Measurements from ENCODE around the gene CPA1.

The CPA1 gene

DNA sequence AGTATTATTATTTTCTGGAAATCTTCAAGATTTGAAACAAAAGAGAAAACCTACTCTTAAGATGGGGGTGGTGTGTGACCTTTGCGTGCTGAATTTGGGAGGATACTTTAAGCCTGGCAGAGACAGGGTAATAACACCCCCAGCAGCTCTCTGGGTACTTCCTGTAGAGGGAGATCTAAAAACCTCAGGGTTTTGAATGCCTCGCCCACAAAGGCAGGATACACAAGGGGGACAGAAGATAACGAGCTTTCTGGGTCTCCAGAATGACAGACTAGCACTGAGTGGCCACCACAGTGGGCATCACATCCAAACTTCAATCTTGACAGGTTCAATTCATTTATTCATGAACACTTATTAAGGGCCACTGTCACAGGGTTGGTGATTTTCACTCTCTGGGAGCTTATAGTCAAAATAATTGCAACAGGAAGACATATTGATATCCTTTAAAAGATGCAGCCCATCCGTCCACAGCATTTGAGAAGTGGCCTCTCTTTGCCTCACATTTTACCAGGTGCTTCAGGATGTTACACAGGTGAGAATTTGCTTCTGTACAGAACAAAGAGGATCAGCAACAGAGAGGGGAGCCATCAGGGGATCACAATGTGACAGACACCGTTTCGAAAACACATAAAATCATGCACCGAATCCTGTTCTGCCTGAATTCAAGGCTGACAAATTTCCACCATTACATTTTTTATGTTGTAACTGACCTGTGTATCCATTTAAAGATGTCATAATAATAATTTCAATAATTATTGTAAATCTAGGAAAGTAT, 14.3 kb downstream of the CPA1 start:
- DNase-seq (ENCODE audit: low read depth in 2 of 2): peak; percentile 5 to 7

DNA sequence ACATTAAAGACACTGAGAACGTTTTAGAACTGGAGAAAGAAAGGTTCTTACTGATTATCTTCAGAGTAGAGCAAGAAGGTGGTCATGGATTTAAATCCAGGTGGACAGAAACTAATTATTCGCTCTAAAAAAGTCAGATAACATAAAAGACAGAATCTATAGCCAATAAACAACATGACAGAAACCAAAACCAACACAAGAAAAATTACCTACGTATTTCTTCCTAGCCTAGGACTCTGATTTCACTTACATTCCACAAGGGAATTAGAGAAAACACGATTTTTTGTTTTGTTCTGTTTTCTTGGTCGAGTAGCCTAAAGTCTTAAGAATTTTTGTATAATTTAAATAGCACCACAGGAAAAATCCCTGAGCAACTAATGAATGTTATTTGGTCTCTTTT, 15.1 kb downstream of the CPA1 start:
- DNase-seq (ENCODE audit: low read depth in 2 of 2): no peak

DNA sequence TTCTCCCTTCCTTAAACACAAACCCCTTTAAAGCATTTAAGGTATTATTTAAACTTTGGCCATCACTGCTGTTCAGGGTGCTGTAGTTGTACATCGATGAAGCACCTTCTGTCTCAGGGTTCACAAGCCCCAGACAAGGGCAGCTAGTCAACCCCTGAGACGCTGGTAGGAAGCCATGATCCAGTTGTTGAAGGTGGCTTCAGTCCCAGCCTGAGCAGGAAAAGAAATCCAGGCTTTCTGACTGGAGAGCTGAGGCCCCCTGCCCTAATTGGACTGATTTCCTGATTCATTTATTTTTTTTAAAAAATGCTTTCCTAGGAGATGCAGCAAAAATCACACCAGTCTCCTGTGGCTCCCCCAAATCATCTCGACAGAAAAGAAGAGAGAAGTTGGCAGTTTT, 15.8 kb downstream of the CPA1 start:
- no peak for DNase-seq (ENCODE audit: low read depth in 2 of 2)

DNA sequence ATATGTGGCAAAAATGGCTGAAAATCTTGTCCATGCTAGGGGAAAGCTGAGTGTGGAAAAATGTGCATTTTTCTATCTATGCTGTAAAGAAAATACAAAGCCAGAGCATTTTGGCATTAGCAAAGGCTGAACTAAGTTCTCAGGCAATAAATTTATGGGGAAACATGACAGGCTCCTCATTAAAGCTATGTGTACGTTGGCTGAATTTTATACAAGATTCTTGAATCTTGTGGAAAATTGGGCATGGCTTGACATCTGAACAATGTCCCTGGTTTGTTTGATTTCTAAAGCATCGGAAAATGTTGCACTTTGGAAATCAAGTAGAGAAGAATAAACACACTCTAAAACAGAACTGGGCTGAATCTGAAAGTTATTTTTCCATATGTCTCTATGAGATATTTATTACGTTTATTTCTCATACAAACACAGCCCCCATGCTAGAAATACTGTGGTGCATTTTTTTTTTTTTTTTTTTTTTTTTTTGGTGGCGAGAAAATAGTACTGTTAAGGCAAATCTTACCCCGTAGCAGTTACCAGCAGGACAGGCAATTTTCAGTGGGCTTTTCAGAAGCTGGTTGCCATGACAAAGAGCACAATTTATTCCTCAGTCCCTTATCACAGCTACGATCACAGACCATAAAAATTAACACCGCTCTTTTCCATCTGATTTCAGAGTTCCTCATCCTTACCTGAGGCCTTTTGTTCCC, 16.9 kb downstream of the CPA1 start:
- DNase-seq (ENCODE audit: low read depth in 2 of 2): no peak

DNA sequence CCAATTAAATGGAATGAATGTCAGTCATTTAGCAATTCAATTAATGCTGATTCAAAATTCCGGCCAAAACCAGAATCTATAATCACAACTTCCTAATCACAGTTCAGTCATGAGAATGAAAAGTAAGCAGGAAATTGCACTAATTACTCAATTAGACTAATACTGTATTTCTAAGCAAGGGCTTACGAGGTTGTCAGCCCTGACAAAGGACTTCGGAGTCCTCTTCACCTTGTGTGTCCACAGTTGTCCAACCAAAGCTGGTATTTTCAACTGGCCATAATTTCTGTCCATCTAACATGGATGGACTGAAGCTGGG, 17.4 kb downstream of the CPA1 start:
- DNase-seq (ENCODE audit: low read depth in 2 of 2): no peak

DNA sequence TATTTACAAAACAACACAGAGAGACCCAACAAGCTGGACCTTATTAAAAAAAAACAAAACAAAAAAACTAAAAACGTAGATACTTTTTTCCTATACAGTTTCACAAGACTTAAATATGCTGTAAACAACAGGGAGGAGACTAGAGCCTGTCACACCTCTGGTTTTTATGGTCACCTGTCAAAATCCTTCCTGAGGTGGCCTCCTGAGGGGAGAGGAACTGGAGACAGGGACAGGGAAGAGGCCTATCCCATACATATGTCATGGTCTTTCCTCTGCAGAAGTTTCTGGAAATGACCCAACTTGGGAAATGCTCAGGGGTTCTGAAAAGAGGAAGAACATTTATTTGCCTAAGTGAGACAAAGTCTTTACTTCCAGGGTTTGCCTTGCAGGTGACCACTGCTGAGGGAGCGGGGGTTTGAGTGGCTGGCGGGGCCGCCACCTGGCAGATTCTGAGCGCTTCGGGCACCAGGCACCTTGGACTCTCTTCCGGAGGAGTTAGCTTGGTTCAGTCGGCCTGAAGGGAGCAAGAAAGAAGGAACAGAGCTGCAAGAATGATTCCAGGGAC, 18.3 kb downstream of the CPA1 start:
- DNase-seq (ENCODE audit: low read depth in 2 of 2): no peak

DNA sequence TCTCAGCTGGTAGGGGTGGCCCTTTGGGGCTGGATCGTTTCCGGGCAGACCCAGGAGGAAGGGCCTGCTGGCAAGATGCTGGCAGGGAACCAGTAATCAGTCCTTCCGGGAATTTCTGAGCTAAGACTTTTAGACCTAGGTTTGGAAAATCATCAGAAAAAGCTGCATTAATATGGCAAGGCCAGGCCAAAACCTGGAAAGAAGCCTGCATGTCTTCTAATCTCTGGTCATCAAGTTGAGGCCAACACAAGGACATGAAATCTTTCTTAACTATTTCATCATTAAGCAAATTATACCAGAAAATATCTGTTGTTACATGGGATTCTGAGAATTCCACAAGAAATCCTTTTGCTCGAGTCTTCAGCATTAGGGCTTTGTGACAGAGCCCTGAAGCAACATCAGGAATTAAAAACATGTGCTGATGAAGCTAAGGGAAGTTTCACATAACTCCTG, 19.9 kb downstream of the CPA1 start:
- DNase-seq (ENCODE audit: low read depth in 2 of 2): no peak

DNA sequence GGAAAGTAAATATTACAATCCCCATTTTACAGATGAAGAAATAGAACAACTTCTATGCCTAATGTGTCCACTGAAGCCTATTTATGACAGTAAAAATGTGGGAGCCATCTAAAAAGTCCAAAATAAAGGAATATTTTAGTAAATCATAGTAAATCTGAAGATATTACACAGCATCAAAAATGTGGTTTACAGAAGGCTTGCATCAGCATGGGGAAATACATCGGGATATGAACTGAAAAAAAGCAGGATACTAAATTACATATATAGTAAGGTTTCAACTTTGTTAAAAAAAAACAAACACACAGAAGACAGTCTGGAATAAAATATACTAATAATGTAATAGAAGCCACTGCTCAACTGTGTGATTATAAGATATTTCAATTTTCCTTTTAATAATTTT, 20.8 kb downstream of the CPA1 start:
- DNase-seq (ENCODE audit: low read depth in 2 of 2): no peak

DNA sequence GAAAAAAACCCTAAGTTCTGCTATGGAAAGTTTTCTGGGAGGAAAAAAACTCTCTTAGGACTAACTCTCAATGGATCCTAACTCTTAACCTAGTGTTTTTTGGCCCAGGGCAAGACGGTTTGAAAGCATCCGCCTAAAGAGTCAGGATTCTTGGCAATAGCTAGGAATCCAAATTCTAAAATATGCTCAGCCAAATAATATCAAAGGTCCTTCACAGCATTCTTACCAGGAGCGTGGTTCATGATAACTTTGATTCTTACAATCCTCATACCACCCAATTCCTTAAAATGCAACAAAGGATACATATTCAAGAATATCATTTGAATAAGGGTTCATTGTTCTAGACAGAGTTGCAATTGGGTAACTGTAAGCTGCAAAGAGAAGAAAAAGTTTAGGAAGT, 21.3 kb downstream of the CPA1 start:
- no peak for DNase-seq (ENCODE audit: low read depth in 2 of 2)

DNA sequence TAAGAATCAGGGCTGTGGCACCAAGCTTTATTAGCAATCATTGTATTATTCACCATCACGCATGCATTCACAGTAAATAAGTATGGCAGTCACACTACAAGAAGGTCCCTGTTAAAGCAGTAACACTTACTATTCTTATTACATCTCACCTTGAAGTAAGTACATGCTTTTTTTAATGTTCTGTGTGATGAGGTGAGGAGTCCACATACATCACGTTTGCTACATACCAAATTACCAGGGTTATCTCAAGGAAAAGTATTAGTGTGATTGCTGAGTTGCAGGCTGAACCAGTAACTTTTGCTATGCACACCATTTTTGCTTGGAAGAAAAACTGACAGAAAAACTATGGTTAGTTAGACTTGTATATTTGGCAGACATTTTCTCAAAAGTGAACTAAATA, 24.7 kb downstream of the CPA1 start:
- no peak for DNase-seq (ENCODE audit: low read depth in 2 of 2)

DNA sequence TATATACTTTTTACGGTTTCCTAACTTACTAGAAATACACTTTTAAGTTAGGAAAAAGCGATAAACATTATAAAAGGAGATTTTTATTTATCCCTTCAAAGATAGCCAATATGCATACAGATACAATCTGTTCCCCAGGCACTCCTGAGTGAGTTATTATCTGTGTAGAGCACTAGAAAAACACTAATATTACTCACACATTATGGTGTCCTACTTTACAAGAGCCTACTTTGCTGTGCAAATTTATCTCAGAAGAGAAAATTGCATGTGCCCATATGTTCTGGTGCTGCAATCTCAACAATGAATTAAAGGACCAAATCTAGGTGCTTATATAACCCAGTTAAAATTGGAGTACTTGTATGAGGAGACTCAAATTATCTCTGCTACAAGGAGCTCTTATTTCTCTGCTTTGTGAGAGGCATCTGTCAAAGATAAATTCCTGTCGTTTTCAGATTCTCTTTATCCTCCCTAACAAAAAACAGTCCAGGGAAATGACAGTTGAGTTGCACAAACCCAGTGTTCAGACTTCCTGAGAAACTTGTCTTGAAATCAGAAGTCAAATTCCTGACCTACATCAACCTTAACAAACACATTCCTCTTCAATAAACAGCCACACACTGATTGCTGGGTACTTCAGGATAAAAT, 28.9 kb downstream of the CPA1 start:
- no peak for DNase-seq (ENCODE audit: low read depth in 2 of 2)

DNA sequence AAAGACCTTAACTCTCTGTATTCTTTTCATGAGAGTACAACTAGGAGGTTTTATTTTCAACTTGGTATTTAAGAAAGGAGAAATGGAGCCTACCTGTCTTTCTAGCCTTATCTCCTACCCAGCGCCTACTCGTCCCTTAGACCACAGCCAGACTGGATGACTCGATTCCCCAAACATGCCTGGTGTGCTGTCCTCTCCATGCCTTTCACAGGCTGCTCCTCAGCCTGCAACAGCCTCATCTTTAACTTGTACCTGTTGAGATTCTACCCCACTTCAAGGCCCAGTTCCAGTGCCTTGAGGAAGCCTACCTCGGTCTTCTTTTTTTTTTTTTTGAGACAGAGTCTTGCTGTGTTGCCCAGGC, 29.4 kb downstream of the CPA1 start:
- DNase-seq (ENCODE audit: low read depth in 2 of 2): no peak

DNA sequence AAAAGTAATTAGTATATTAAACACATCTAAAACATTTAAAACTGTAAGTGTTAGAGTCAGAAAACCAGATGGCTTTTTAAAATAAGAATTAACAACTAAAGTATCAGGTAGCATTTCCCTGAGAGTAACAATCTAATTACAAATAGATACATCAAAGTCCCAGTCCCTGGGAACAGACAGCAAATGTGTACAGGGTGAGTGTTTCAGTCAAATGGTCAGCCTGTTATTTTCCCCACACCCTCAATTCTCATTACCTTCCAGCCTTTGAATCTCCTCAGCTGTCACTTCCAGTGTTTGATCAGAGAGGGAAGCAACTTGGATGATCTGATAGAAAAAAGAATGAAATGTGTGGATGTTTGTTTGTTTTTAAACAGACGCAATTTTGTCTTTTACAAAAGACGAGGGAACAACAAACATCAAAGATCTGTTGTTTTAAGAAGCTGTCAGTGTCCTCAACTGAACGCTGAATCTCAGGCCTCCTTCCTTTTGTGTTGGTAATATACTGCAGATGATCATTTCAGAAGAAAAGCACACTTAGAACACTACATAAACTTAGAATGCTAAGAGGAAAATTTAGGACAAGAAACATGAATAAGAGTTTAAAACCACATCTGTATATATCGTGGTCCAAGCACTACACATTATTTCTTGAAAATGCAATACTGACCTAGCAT, 30.7 kb downstream of the CPA1 start:
- no peak for DNase-seq (ENCODE audit: low read depth in 2 of 2)

DNA sequence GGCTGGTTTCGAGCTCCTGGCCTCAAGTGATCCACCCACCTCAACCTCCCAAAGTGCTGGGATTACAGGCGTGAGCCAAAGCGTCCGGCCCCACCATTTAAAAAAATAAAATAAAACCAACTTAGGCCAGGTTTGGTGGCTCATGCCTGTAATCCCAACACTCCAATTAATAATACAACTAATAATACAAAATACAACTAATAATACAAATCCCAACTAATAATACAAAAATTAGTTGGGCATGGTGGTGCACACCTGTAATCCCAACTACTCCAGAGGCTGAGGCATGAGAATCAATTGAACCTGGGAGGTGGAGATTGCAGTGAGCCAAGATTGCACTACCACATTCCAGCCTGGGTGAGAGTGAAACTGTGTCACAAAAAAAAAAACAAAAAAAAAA, 32.9 kb downstream of the CPA1 start:
- no peak for DNase-seq (ENCODE audit: low read depth in 2 of 2)

DNA sequence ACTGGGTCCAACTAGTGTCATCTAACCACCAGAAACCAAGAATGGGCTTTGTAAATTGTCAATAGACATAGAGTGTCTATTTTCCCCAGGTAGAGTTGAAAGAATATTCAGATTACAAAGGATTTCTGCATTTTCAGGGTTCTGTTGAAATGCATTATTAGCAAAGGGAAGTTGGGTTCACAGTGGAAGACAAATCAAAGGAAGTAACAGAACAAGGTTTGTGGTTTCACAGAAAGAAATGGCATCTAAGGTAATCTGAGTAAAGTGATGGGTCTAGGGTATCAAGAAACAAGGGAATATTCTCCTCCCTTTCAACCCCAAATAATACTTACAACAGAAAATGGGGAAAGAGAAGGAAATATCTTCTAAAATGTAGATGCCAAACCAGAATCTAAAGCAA, 34.7 kb downstream of the CPA1 start:
- no peak for DNase-seq (ENCODE audit: low read depth in 2 of 2)

DNA sequence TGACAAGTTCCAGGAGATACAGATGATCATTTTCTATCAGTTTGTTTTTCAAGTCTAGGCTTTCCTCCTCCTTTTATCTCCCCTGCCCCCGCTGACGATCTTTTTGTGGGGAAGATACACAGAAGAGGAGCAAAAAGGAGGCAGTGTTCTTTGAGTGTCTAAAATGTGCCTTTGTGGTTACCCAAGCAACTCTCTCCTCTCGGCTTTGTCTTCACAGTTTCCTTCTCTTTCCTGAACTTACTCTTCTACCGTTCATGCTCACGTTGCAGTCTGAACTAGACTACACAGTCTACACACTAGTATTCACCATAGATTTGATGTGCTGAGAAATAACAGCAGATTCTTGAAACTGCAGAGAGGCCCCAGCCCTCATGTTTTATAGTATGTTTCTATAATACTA, 36.9 kb downstream of the CPA1 start:
- DNase-seq (ENCODE audit: low read depth in 2 of 2): no peak

DNA sequence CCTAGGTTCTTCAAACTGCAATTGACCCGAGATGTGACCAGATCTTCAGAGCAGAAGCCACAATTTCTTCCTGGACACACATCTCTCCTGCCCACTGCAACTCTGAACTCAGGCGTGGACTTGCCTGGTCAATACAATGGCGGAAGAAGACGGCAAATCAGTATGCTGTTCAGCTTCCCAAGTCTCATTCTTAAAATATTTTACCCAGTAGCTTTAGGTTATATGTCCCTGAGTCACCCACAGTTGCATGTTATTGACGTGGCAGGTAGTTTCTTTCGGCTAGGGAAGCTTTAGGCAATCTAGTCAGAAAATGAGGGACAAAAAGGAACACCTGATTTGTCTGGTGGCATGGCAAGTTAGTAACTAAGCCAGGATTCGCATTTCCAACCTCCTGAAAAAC, 38.0 kb downstream of the CPA1 start:
- no peak for DNase-seq (ENCODE audit: low read depth in 2 of 2)

DNA sequence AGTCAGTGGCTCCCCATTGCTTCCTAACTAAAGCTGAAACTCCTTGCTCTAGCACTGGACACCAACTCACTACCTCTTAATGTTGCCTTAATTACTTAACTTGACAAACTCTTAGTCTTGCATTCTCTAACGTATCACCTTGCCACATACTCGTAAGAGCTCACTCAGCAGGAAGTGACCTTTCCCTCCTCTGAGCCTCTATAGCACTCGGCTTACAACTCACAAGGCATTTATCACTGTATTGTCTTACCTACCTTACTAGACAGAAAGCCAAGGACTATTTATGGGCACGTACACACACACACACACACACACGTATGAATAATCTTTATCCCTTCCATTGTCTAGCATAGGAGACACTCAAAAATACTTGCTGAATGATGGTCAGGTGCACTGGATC, 39.4 kb downstream of the CPA1 start:
- no peak for DNase-seq (ENCODE audit: low read depth in 2 of 2)

DNA sequence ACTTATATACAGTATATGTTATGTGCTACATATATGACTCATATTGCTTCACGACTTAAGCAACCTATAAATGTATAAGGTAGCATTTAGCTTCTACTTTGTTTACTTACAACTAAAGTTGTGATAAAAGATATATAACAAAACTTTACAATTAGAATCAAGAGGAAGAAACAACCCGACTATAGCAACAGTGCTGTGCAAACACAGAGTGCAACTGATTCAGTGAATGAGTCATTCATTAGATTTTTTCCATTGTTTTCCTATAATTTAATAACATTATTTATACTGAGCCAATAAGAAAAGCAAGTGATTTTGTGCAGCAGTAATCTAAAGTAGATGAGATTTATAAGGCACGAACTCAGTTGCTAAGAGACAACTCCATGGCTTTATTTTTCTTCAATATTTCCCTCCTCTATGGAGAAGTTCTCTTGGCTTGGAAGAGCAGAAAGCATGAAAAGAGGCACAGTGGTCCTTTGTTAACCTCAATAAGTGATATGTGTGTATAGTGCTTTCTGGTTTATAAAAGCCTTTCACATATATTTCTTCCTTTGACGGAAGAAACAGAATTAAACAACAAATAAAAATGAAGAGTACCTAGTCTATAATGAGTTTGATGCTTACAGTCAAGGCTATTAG, 40.8 kb downstream of the CPA1 start:
- no peak for DNase-seq (ENCODE audit: low read depth in 2 of 2)

DNA sequence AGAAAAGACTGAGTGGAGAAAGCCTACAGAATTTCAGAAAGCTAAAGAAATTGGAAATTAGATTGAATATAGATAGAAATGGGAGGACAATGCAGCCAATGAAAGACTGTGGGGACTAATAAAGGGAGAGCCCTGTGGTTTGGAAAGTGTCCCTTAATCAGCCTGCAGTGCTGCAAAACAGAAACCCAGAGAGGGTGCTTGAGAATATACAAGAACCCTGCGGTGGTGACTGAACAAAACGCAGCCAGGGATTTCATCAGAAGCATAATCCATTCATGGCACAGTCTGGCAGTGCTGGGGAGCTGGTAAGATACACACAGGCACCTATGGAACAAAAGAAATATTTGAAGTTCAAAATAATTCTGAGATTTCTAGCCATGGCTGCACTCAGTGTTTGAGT, 41.4 kb downstream of the CPA1 start:
- DNase-seq (ENCODE audit: low read depth in 2 of 2): no peak

DNA sequence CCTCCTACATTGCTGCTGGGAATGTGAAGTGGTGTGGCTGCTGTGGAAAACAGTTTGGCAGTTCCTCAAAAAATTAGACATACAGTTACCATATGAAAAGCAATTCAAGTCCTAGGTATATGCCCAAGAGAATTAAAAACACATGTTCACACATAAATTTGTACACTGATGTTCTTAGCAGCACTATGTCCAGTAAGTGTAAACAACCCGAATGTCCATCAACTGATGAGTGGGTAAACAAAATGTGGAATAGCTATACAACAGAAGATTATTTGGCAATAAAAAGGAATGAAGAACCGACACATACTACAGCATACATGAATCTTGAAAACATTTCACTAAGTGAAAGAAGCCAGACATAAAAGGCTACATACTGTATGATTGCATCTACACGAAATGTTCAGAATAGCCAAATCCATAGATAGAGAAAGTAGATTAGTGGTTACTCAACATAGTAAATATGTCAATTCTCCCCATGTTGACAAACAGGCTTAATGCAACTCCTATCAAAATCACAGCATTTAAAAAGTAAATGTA, 43.3 kb downstream of the CPA1 start:
- DNase-seq (ENCODE audit: low read depth in 2 of 2): no peak

DNA sequence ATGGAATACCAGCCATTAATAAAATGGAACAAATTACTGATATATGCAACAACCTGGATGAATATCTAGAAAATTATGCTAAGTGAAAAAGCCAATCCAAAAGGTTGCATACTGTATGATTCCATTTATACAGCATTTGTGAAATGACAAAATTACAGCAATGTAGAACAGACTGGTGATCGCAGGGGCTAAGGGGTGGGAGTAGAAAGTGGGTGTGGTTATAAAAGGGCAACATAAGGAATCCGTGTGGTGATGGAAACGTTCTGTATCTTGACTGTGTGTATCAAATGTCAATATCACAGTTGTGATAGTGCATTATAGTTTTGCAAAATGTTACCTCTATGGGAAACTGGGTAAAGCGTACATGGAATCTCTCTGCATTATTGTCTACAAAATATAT, 45.5 kb downstream of the CPA1 start:
- no peak for DNase-seq (ENCODE audit: low read depth in 2 of 2)

All from stimulated activated CD8-positive, alpha-beta memory T cell treated with anti-CD3 and anti-CD28 coated beads, Interleukin-7, amount 100 ng/mL, for 4 hours (primary cell).